RWPE1 (cell line): ENCODE results near the gene FEM1A.
A peak's percentile ranks its signal among the peaks of the same experiment; 100 is the strongest.
"Not testable (repeated sequence)": the region's sequence is repeated elsewhere in the genome, so short reads cannot be mapped to it uniquely, and the experiment has no call there.

Experiments used
- CTCF ChIA-PET: fragments of 350-600 bp; sonication (Branson Sonifier 250); formaldehyde crosslinking; extraction: SDS; loops from one replicate; lab custom pipeline; 2021; lab: Yijun Ruan, JAX
- POLR2A ChIA-PET: fragments of 400-600 bp; formaldehyde crosslinking; extraction: SDS; loops from one replicate; lab custom pipeline; 2020; ENCODE audit warnings: antibody characterized with exemption; ENCODE audit not compliant: low non-redundant PET; lab: Yijun Ruan, JAX
- DNase-seq: peaks from one replicate; pipeline ENCODE4 v3.0.0; 2012; ENCODE audit warnings: low spot score
- H3K27ac ChIP-seq: fragments of 450-650 bp; 2 replicates; pipeline ENCODE4 v1.5.1; 2017
- TF ChIP-seq, protein P1 (sequence below): fragments of 450-650 bp; conservative IDR thresholded peaks from 2 replicates; pipeline ENCODE4 v1.5.1; 2017; ENCODE audit warnings: low read depth, mild to moderate bottlenecking

FEM1A gene

DNA sequence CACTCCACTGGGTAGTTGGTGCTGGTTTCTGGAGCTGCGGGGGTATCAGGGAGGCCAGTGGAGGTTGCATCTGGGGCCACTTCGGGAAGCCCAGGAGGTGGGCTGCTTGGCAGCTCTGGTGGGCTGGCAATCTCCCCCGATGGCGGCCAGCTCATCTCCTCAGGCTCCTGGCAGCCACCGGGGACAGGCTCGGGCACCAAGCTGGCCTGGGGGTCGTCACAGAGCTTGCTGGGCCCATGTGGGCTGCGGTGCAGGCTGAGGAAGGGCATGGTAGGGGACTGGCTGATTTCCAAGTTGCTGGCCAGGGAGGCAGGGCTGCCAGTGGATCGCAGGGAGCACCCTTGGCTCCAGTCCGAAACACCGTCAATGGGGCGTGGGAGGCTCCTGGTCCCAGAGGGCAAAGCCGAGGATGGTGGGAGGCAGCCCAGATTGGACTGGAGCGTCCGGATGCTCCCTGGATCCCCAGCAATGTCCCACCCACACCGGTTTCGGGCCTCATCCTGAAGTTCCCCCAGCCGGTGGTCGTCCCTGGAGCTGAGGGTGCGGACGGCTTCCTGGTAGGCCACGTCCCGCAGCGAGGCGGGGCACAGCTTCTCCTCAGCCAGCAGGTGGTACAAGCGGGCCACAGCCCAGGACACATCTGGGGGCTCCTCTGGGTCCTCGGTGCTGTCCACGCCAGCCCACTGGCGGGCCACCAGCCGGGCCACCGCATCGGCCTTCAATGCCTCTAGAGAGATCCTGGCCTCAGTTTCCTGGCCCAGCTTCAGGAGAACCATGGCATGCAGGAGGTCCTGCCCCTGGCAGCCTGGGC is 26.1 kb downstream of the FEM1A start:
- peak overlapping the region; percentile 63 for H3K27ac ChIP-seq
- DNase-seq = no peak
- TF ChIP-seq, protein P1, sequence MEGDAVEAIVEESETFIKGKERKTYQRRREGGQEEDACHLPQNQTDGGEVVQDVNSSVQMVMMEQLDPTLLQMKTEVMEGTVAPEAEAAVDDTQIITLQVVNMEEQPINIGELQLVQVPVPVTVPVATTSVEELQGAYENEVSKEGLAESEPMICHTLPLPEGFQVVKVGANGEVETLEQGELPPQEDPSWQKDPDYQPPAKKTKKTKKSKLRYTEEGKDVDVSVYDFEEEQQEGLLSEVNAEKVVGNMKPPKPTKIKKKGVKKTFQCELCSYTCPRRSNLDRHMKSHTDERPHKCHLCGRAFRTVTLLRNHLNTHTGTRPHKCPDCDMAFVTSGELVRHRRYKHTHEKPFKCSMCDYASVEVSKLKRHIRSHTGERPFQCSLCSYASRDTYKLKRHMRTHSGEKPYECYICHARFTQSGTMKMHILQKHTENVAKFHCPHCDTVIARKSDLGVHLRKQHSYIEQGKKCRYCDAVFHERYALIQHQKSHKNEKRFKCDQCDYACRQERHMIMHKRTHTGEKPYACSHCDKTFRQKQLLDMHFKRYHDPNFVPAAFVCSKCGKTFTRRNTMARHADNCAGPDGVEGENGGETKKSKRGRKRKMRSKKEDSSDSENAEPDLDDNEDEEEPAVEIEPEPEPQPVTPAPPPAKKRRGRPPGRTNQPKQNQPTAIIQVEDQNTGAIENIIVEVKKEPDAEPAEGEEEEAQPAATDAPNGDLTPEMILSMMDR = no peak
- POLR2A ChIA-PET = interaction anchor here (0.6 kb wide), 1 partner anchor 138 kb away, joined by 3 read pairs; no protein-coding TSS in a partner anchor
- CTCF ChIA-PET = interaction anchor here (0.6 to 0.7 kb wide), 2 partner anchors 10 to 13 kb away, joined by 4 to 5 read pairs; no protein-coding TSS in a partner anchor

DNA sequence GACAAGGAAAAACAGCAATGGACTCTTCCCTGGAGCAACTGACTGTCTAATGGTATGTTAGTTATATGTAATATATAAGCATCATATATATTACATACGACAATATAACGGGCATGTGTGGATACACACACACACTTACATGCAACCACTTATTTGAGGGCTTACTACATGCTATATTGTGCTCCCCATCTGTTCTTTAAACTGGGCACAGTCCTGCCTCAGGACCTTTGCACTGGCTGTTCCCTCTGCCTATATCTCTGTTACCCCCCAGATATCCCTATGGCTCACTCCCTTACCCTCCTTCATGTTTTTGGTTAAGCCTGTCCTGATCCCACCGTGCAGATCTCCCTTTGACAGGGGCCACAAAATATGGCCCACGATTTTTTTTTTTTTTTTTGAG is 29.7 kb downstream of the FEM1A start:
- H3K27ac ChIP-seq = no peak overlapping the region
- ChIA-PET CTCF (no interaction called here), POLR2A (no interaction called here)
- TF ChIP-seq, protein P1 = no peak
- DNase-seq = no peak

DNA sequence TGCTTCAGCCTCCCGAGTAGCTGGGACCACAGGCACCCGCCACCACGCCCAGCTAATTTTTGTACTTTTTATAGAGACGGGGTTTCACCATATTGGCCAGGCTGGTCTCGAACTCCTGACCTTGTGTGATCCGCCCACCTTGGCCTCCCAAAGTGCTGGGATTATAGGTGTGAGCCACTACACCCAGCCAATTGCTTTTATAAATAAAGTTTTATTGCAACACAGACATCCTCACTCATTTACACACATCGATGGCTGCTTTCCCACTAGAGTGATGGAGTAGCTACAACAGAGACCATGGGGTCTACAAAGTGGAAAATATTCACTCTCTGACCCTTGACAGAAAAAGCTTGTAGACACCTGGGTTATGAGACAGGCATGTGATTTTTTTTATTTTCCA is 30.8 kb downstream of the FEM1A start:
- DNase-seq, CTCF ChIA-PET, POLR2A ChIA-PET: not testable (repeated sequence)
- H3K27ac ChIP-seq = peak overlapping the region; percentile 20

DNA sequence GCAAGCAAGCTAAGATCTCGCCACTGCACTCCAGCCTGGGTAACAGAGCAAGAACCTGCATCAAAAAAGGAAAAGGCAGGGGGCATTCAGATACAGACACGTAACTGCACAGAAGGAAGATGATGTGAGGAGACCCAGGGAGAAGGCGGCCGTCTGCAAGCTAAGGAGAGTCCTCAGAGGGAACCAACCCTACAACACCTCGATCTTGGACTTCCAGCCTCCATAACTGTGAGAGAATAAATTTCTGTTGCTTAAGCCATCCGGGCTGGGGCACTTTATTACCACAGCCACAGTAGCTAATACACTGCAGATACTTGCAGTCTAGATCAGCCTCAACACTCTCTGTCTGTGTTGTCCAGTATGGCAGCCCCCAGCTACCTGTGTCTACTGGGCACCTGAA is 32.0 kb downstream of the FEM1A start:
- CTCF ChIA-PET = interaction anchor here (0.6 kb wide), 2 partner anchors 22 to 524 kb away, joined by 3 read pairs; no protein-coding TSS in a partner anchor
- peak overlapping the region; percentile 31 for H3K27ac ChIP-seq
- POLR2A ChIA-PET = interaction anchor here (0.6 kb wide), 1 partner anchor 30 kb away, joined by 4 read pairs; no protein-coding TSS in a partner anchor
- TF ChIP-seq, protein P1 = no peak
- DNase-seq = no peak

DNA sequence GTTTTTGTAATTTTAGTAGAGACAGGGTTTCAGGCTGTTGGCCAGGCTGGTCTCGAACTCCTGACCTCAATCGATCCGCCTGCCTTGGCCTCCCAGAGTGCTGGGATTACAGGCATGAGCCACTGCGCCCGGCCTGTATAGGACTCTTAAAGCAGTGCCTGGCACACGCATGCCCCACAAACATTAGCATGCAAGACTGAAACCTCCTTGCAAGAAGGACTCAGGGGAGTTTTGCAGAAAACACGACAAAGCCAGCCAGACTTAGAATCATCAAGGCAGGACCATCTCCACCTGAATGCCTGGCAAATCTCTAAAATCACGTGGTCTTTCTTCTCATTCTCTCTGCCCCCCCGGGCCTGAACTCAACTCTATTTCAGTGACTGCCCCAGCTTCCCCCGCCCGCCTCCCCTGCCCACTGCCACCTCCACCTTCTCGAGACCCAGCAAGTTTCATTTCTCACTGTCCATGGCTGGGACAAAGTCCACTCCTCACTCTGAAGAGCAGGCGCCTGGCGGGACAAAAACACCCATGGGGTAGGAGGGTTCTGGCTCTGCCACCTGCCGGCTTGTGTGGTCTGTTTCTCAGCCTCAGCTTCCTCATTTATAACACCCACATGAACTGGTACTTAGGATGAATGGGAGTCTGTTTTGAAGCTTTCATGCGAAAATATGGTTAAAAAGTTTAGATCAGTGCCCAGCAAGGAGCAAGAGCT is 37.6 kb downstream of the FEM1A start:
- H3K27ac ChIP-seq = peak overlapping the region; percentile 86
- TF ChIP-seq, protein P1 = no peak
- POLR2A ChIA-PET = interaction anchor here (0.7 kb wide), 2 partner anchors 83 to 190 kb away, joined by 4 to 6 read pairs; no protein-coding TSS in a partner anchor
- no peak for DNase-seq
- CTCF ChIA-PET = no interaction called here

DNA sequence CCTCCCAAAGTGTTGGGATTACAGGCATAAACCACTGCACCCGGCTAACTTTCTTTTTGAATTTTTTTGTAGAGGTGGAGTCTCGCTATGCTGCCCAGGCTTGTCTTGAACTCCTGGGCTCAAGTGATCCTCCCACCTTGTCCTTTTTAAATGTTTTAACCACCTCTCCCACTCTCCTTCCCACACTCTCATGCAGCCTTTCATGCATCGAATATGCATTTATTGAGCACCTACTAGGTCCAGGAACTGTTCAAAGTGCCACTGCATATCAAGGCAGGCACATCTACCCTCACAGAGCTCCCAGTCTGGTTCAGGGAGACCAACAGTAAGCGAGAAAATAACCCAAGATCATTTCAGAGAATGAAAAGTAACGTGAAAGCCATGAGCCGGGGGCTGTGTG is 38.8 kb downstream of the FEM1A start:
- no peak for DNase-seq
- CTCF ChIA-PET = no interaction called here
- POLR2A ChIA-PET = no interaction called here
- TF ChIP-seq, protein P1 = no peak
- peak overlapping the region; percentile 86 for H3K27ac ChIP-seq
